ENCODE measurements around the gene COL20A1. TPM values are rescaled to one million over a fixed set of nuclear protein-coding genes. Genes with fewer than 3 reads are reported as not detected.

The COL20A1 gene
- total and polyA plus RNA-seq, 2 of the 13 experiments (the other 11 are each of a cell fraction or from before 2014, with no cell fraction given): not detected

DNA sequence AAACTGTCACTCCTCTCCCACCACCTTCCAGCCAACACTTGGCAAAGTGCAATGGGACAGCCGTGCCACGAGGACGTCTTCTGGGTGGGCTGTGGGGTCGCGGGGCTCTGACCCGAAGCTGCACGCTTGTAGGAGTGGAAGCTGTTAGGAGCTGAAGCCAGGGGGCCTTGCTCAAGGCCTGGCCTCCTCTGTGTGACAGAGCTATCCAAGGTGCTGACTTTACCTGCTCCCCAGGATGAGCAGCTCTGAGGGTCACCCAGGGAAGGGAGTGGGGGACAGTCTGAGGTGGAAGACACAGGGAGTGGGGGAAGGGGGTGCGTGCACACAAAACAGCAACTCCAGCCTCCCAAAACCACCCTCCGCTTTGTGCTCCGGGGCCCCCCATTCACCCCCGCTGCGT is 85.6 kb downstream of the COL20A1 start (continued):
- TF ChIP-seq, protein P1, sequence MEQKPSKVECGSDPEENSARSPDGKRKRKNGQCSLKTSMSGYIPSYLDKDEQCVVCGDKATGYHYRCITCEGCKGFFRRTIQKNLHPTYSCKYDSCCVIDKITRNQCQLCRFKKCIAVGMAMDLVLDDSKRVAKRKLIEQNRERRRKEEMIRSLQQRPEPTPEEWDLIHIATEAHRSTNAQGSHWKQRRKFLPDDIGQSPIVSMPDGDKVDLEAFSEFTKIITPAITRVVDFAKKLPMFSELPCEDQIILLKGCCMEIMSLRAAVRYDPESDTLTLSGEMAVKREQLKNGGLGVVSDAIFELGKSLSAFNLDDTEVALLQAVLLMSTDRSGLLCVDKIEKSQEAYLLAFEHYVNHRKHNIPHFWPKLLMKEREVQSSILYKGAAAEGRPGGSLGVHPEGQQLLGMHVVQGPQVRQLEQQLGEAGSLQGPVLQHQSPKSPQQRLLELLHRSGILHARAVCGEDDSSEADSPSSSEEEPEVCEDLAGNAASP (CRISPR knock-in tag; IDR thresholded peaks at IDR 0.05; ENCODE audit: borderline replicate concordance): peak; percentile 34; the same call in 1 of the 2 replicates
- TF ChIP-seq, protein P2, sequence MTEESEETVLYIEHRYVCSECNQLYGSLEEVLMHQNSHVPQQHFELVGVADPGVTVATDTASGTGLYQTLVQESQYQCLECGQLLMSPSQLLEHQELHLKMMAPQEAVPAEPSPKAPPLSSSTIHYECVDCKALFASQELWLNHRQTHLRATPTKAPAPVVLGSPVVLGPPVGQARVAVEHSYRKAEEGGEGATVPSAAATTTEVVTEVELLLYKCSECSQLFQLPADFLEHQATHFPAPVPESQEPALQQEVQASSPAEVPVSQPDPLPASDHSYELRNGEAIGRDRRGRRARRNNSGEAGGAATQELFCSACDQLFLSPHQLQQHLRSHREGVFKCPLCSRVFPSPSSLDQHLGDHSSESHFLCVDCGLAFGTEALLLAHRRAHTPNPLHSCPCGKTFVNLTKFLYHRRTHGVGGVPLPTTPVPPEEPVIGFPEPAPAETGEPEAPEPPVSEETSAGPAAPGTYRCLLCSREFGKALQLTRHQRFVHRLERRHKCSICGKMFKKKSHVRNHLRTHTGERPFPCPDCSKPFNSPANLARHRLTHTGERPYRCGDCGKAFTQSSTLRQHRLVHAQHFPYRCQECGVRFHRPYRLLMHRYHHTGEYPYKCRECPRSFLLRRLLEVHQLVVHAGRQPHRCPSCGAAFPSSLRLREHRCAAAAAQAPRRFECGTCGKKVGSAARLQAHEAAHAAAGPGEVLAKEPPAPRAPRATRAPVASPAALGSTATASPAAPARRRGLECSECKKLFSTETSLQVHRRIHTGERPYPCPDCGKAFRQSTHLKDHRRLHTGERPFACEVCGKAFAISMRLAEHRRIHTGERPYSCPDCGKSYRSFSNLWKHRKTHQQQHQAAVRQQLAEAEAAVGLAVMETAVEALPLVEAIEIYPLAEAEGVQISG (CRISPR knock-in tag; IDR thresholded peaks at IDR 0.05): 0 out of 2 replicates have a peak, but pooled peaks have one; percentile 16
- TF ChIP-seq, protein P3, sequence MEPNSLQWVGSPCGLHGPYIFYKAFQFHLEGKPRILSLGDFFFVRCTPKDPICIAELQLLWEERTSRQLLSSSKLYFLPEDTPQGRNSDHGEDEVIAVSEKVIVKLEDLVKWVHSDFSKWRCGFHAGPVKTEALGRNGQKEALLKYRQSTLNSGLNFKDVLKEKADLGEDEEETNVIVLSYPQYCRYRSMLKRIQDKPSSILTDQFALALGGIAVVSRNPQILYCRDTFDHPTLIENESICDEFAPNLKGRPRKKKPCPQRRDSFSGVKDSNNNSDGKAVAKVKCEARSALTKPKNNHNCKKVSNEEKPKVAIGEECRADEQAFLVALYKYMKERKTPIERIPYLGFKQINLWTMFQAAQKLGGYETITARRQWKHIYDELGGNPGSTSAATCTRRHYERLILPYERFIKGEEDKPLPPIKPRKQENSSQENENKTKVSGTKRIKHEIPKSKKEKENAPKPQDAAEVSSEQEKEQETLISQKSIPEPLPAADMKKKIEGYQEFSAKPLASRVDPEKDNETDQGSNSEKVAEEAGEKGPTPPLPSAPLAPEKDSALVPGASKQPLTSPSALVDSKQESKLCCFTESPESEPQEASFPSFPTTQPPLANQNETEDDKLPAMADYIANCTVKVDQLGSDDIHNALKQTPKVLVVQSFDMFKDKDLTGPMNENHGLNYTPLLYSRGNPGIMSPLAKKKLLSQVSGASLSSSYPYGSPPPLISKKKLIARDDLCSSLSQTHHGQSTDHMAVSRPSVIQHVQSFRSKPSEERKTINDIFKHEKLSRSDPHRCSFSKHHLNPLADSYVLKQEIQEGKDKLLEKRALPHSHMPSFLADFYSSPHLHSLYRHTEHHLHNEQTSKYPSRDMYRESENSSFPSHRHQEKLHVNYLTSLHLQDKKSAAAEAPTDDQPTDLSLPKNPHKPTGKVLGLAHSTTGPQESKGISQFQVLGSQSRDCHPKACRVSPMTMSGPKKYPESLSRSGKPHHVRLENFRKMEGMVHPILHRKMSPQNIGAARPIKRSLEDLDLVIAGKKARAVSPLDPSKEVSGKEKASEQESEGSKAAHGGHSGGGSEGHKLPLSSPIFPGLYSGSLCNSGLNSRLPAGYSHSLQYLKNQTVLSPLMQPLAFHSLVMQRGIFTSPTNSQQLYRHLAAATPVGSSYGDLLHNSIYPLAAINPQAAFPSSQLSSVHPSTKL (CRISPR knock-in tag; IDR thresholded peaks at IDR 0.05): 0 out of 2 replicates have a peak, but pooled peaks have one; percentile 18
- TF ChIP-seq, protein P4, sequence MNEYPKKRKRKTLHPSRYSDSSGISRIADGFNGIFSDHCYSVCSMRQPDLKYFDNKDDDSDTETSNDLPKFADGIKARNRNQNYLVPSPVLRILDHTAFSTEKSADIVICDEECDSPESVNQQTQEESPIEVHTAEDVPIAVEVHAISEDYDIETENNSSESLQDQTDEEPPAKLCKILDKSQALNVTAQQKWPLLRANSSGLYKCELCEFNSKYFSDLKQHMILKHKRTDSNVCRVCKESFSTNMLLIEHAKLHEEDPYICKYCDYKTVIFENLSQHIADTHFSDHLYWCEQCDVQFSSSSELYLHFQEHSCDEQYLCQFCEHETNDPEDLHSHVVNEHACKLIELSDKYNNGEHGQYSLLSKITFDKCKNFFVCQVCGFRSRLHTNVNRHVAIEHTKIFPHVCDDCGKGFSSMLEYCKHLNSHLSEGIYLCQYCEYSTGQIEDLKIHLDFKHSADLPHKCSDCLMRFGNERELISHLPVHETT (CRISPR knock-in tag; conservative IDR thresholded peaks at IDR 0.05): no peak
- no peak for TF ChIP-seq ZFP36L2 (CRISPR knock-in tag; IDR thresholded peaks at IDR 0.05)
- TF ChIP-seq JUND (CRISPR knock-in tag; IDR thresholded peaks at IDR 0.05): 0 out of 2 replicates have a peak, but pooled peaks have one; percentile 30
- TF ChIP-seq EEA1 (CRISPR knock-in tag; IDR thresholded peaks at IDR 0.05; ENCODE audit: borderline replicate concordance): peak; percentile 33; the same call in 1 of the 2 replicates
- TF ChIP-seq BCL6 (CRISPR knock-in tag; IDR thresholded peaks at IDR 0.05): 0 out of 2 replicates have a peak, but pooled peaks have one; percentile 21
- TF ChIP-seq ZBTB38 (CRISPR knock-in tag; IDR thresholded peaks at IDR 0.05): 0 out of 2 replicates have a peak, but pooled peaks have one; percentile 33
- no peak for TF ChIP-seq ZNF260 (CRISPR knock-in tag; IDR thresholded peaks at IDR 0.05; ENCODE audit: borderline replicate concordance, low read depth)
- no peak; the same call in 1 of the 2 replicates for TF ChIP-seq ZNF225 (CRISPR knock-in tag; IDR thresholded peaks at IDR 0.05)
- TF ChIP-seq HOXA3 (CRISPR knock-in tag; IDR thresholded peaks at IDR 0.05): no peak
- TF ChIP-seq, protein P5, sequence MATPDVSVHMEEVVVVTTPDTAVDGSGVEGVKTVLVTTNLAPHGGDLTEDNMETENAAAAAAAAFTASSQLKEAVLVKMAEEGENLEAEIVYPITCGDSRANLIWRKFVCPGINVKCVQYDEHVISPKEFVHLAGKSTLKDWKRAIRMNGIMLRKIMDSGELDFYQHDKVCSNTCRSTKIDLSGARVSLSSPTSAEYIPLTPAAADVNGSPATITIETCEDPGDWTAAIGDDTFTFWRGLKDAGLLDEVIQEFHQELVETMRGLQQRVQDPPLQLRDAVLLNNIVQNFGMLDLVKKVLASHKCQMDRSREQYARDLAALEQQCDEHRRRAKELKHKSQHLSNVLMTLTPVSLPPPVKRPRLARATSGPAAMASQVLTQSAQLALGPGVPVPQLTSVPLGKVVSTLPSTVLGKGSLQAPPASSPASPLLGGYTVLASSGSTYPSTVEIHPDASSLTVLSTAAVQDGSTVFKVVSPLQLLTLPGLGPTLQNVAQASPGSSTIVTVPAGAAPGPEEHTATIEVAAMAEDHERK (CRISPR knock-in tag; IDR thresholded peaks at IDR 0.05; ENCODE audit: low read depth): no peak
- no peak for TF ChIP-seq SIX4 (CRISPR knock-in tag; IDR thresholded peaks at IDR 0.05)
- TF ChIP-seq MEF2D (CRISPR knock-in tag; IDR thresholded peaks at IDR 0.05): 0 out of 2 replicates have a peak, but pooled peaks have one; percentile 41
- TF ChIP-seq, protein P6, sequence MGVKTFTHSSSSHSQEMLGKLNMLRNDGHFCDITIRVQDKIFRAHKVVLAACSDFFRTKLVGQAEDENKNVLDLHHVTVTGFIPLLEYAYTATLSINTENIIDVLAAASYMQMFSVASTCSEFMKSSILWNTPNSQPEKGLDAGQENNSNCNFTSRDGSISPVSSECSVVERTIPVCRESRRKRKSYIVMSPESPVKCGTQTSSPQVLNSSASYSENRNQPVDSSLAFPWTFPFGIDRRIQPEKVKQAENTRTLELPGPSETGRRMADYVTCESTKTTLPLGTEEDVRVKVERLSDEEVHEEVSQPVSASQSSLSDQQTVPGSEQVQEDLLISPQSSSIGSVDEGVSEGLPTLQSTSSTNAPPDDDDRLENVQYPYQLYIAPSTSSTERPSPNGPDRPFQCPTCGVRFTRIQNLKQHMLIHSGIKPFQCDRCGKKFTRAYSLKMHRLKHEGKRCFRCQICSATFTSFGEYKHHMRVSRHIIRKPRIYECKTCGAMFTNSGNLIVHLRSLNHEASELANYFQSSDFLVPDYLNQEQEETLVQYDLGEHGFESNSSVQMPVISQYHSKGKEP (CRISPR knock-in tag; IDR thresholded peaks at IDR 0.05): peak; percentile 55; the same call in 1 of the 2 replicates
- TF ChIP-seq ZNF720 (CRISPR knock-in tag; IDR thresholded peaks at IDR 0.05): peak; percentile 70; the same call in 1 of the 2 replicates
